Endothelial cell of hepatic sinusoid (primary cell): ENCODE data around the gene UVSSA.

ENCODE experiments used
- in situ Hi-C: cut with HindIII; loops from 2 replicates; pipeline ENCODE4 v1.10.0; 2017; ENCODE audit warnings: low sequenced_read_pairs

The UVSSA gene

GRCh38 chr4:1403591-1404572, 56.9 kb downstream of the UVSSA start:
- in situ Hi-C loops = loop anchor here (25.0 kb wide), 2 partner anchors 158 to 233 kb away; no protein-coding TSS in a partner anchor

GRCh38 chr4:1404573-1405253, 57.7 kb downstream of the UVSSA start:
- in situ Hi-C loops = loop anchor here (25.0 kb wide), 2 partner anchors 158 to 233 kb away; no protein-coding TSS in a partner anchor

GRCh38 chr4:1405254-1405635, 58.2 kb downstream of the UVSSA start:
- in situ Hi-C loops = loop anchor here (25.0 kb wide), 2 partner anchors 157 to 232 kb away; no protein-coding TSS in a partner anchor

GRCh38 chr4:1405636-1406393, 58.8 kb downstream of the UVSSA start:
- in situ Hi-C loops = loop anchor here (25.0 kb wide), 2 partner anchors 156 to 231 kb away; no protein-coding TSS in a partner anchor

- in situ Hi-C loops = loop anchor here (25.0 kb wide), 2 partner anchors 156 to 231 kb away; no protein-coding TSS in a partner anchor
These were observed 59.5 kb downstream of the UVSSA start, which contains the start of gene NKX1-1 for GRCh38 chr4:1406394-1406980. Gene NKX1-1 (minus strand): TSS chr4:1406442. CDS start chr4:1406442, 0 bp downstream.

- in situ Hi-C loops = loop anchor here (25.0 kb wide), 2 partner anchors 155 to 230 kb away; no protein-coding TSS in a partner anchor
These were observed 60.1 kb downstream of the UVSSA start for GRCh38 chr4:1406981-1407656.

- in situ Hi-C loops = loop anchor here (25.0 kb wide), 2 partner anchors 155 to 230 kb away; no protein-coding TSS in a partner anchor
These were observed 60.8 kb downstream of the UVSSA start for GRCh38 chr4:1407657-1408333.

- in situ Hi-C loops = loop anchor here (25.0 kb wide), 2 partner anchors 154 to 229 kb away; no protein-coding TSS in a partner anchor
These were observed 61.4 kb downstream of the UVSSA start for GRCh38 chr4:1408418-1408817.

GRCh38 chr4:1409079-1409478, 62.1 kb downstream of the UVSSA start:
- in situ Hi-C loops = loop anchor here (25.0 kb wide), 2 partner anchors 153 to 228 kb away; no protein-coding TSS in a partner anchor

GRCh38 chr4:1409491-1410425, 62.8 kb downstream of the UVSSA start:
- in situ Hi-C loops = loop anchor here (25.0 kb wide), 2 partner anchors 153 to 228 kb away; no protein-coding TSS in a partner anchor

- in situ Hi-C loops = loop anchor here (25.0 kb wide), 2 partner anchors 152 to 227 kb away; no protein-coding TSS in a partner anchor
These were observed 63.7 kb downstream of the UVSSA start for GRCh38 chr4:1410491-1411325.

GRCh38 chr4:1411436-1412375, 64.7 kb downstream of the UVSSA start:
- in situ Hi-C loops = loop anchor here (25.0 kb wide), 2 partner anchors 151 to 226 kb away; no protein-coding TSS in a partner anchor

GRCh38 chr4:1412376-1413203, 65.6 kb downstream of the UVSSA start:
- in situ Hi-C loops = loop anchor here (25.0 kb wide), 2 partner anchors 150 to 225 kb away; no protein-coding TSS in a partner anchor

- in situ Hi-C loops = loop anchor here (25.0 kb wide), 2 partner anchors 149 to 224 kb away; no protein-coding TSS in a partner anchor
These were observed 66.2 kb downstream of the UVSSA start for GRCh38 chr4:1413204-1413663.
